SU-DHL-6 (cell line): ENCODE measurements around the gene TMCC3.

Experiments
- EZH2phosphoT487 ChIP-seq: fragments of 200-600 bp; sonication (generic), shearing (Covaris generic); conservative IDR thresholded peaks from 2 replicates; pipeline ENCODE4 v1.6.1; 2018; ENCODE audit warnings: mild to moderate bottlenecking, antibody characterized with exemption, low read length, moderate library complexity, mixed read lengths
- TF ChIP-seq, protein P1 (sequence below): fragments of 200-600 bp; sonication (generic); IDR thresholded peaks from one replicate; pipeline ENCODE4 v1.5.1; 2017; ENCODE audit warnings: antibody characterized with exemption, mild to moderate bottlenecking, low read length, moderate library complexity; ENCODE audit not compliant: insufficient read depth, poor library complexity, severe bottlenecking

GRCh38 chr12:94585626-94586025 is 64.7 kb downstream of the TMCC3 start:
- TF ChIP-seq, protein P1, sequence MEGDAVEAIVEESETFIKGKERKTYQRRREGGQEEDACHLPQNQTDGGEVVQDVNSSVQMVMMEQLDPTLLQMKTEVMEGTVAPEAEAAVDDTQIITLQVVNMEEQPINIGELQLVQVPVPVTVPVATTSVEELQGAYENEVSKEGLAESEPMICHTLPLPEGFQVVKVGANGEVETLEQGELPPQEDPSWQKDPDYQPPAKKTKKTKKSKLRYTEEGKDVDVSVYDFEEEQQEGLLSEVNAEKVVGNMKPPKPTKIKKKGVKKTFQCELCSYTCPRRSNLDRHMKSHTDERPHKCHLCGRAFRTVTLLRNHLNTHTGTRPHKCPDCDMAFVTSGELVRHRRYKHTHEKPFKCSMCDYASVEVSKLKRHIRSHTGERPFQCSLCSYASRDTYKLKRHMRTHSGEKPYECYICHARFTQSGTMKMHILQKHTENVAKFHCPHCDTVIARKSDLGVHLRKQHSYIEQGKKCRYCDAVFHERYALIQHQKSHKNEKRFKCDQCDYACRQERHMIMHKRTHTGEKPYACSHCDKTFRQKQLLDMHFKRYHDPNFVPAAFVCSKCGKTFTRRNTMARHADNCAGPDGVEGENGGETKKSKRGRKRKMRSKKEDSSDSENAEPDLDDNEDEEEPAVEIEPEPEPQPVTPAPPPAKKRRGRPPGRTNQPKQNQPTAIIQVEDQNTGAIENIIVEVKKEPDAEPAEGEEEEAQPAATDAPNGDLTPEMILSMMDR, result no peak
- TF ChIP-seq EZH2phosphoT487, result no peak
